Erythroblast (primary cell): Measurements from ENCODE around the gene ABCA5.

Source experiments
- GATA1 ChIP-seq: IDR thresholded peaks from 2 replicates; pipeline ENCODE4 v1.6.1; 2011; ENCODE audit warnings: low read depth, mild to moderate bottlenecking, control low read depth, low read length, moderate library complexity
- POLR2A ChIP-seq: IDR thresholded peaks from 2 replicates; pipeline ENCODE4 v1.6.1; 2011; ENCODE audit warnings: mild to moderate bottlenecking, low read length

DNA sequence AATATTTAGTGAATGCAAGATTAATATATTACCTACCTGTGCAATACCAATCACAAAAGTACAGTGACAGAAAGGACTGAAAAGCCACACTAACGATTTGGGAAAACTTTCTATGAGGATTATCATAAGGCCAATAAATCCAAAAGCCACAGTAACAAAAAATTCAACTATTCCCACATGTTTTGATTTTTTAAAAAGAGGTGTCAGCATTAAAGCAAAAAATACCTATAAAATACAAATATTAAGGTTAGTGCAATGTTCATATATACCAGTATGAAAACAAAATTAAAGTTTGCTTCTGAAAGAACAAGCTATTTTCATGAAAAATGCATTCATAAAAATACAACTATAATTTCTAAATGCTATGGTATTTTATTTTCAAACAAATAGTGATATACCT lies 24.3 kb downstream of the ABCA5 start:
- TF ChIP-seq POLR2A: no peak
- TF ChIP-seq GATA1: no peak
